Small intestine (tissue), 16 donors: ENCODE results near the gene RNF111. TPM values are rescaled to one million over a fixed set of nuclear protein-coding genes. Genes with fewer than 3 reads are reported as not detected.
A peak's percentile ranks its signal among the peaks of the same experiment; 100 is the strongest.

ENCODE experiments used
- DNase-seq, 2 donors: peaks; one replicate each; pipeline versions ENCODE4 v3.0.0 to v3.0.0-alpha.2; 2013
- FAIRE-seq: peaks from 2 replicates; lab custom pipeline; 2012; peaks lifted over from hg19 to GRCh38; lab: Jason Lieb, UNC
- H3K27ac ChIP-seq, 3 donors: one replicate each; pipeline ENCODE4 v1.5.1; 2013; ENCODE audit warnings: low read length in 2 of 3, mild to moderate bottlenecking in 2 of 3, control low read depth in 1 of 3, inconsistent platforms in 1 of 3, low read depth in 1 of 3, moderate library complexity in 1 of 3
- H3K27me3 ChIP-seq, 3 donors: one replicate each; pipeline ENCODE4 v1.6.1; 2013; ENCODE audit warnings: low read length in 3 of 3, inconsistent platforms in 1 of 3; ENCODE audit not compliant: control insufficient read depth in 3 of 3, insufficient read depth in 3 of 3
- H3K36me3 ChIP-seq, 3 donors: one replicate each; pipeline ENCODE4 v1.6.1; 2013; ENCODE audit warnings: low read length in 3 of 3, inconsistent platforms in 1 of 3, low read depth in 1 of 3, mild to moderate bottlenecking in 1 of 3, moderate library complexity in 1 of 3; ENCODE audit not compliant: control insufficient read depth in 3 of 3, insufficient read depth in 2 of 3
- H3K4me1 ChIP-seq, 3 donors: one replicate each; pipeline ENCODE4 v1.6.1; 2013; ENCODE audit warnings: low read length in 2 of 3, inconsistent platforms in 1 of 3, low read depth in 1 of 3, mild to moderate bottlenecking in 1 of 3, moderate library complexity in 1 of 3; ENCODE audit not compliant: control insufficient read depth in 3 of 3, insufficient read depth in 2 of 3
- H3K4me3 ChIP-seq, 3 donors: one replicate each; pipeline ENCODE4 v1.5.1; 2013; ENCODE audit warnings: low read length in 3 of 3, control low read depth in 1 of 3, inconsistent platforms in 1 of 3, low read depth in 1 of 3, mild to moderate bottlenecking in 1 of 3, moderate library complexity in 1 of 3
- H3K9me3 ChIP-seq, 2 donors: one replicate each; pipeline ENCODE4 v1.6.1; 2013; ENCODE audit warnings: low read depth in 1 of 2, low read length in 1 of 2; ENCODE audit not compliant: control insufficient read depth in 2 of 2, insufficient read depth in 1 of 2
- WGBS, 3 donors: extraction: QIAGEN DNeasy Blood & Tissue Kit; methylation state at CpG; one replicate each; pipeline ENCODE4 v1.1.7; 2013; 5-methylcytosine and 5-hydroxymethylcytosine counted together
- long read RNA-seq, 10 donors: transcript quantifications; one replicate each; lab custom pipeline, GENCODE V29; 2026
- polyA plus RNA-seq, 4 donors: library from polyadenylated mRNA; stranded (reverse) in 3 of 4; unstranded in 1 of 4; fragments of 200-250 nt in 3 of 4; fragments of 120-200 nt in 1 of 4; gene quantifications; one replicate each; pipeline versions ENCODE4 v1.2.1 to v1.2.3, GENCODE V29; 2013
- donor health status: healthy with polysubstance abuse.
- donor health status: control.
- donor health status: control.
- donor health status: Bipolar disorder and iron deficiency.
- donor health status: healthy.

The RNF111 gene
- polyA plus RNA-seq, result 10 to 100 TPM in 2 of 4 donors, 1 to 10 TPM in 2; 7.0 to 28.0 (median 8.8) TPM
- long read RNA-seq, donor 1, result 0 reads
- long read RNA-seq, donor 2, partial matches to known transcripts, result 47 of 48 reads
- long read RNA-seq, donor 2, other reads (novel, unspliced or antisense), result 0 of 48 reads
- long read RNA-seq, donor 3, partial matches to known transcripts, result 137 of 137 reads
- long read RNA-seq, donor 3, other reads (novel, unspliced or antisense), result 0 of 137 reads
- long read RNA-seq, donor 4, result 0 reads
- long read RNA-seq, donor 5, partial matches to known transcripts, result 76 of 76 reads
- long read RNA-seq, donor 5, other reads (novel, unspliced or antisense), result 0 of 76 reads
- long read RNA-seq, donor 6, full-length matches to known transcripts, result 1 of 1 reads
- long read RNA-seq, donor 6, partial matches to known transcripts, result 0 of 1 reads
- long read RNA-seq, donor 6, other reads (novel, unspliced or antisense), result 0 of 1 reads
- long read RNA-seq, donor 7, partial matches to known transcripts, result 262 of 262 reads
- long read RNA-seq, donor 7, other reads (novel, unspliced or antisense), result 0 of 262 reads
- long read RNA-seq, donor 8, result 0 reads
- long read RNA-seq, donor 9, result 0 reads
- long read RNA-seq, donor 10, partial matches to known transcripts, result 119 of 122 reads
- long read RNA-seq, donor 10, other reads (novel, unspliced or antisense), result 0 of 122 reads

DNA sequence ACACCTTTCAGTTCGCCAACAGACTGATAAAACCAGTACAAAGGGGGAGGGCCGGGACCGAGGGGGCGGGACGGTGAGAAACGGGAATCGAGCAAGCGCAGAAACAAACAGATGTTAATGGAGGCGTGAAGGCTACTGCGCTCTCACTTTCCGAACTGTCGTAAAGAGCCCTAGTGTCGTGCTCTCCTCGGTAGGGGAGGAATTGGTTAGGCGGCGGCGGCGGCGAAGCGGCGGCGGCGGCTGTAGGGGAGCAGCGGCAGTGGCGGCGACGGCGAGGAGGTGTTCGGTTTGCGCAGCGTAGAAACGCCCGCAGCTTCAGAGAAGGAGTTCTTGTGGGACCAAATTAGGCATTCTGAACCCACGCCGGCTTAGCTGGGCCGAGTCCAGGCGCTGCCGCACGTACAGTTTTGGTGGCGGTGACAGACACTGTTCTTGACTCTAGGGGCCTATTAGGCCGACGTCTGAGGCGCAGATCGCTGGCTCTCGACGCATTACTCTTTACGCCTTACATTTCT is at the start of gene RNF111:
RNF111 (plus strand) TSS at position 173 of the 515 bp plus-strand sequence. CDS start 43,160 bp downstream, outside the sequence.
- Histone ChIP-seq H3K27me3 (no peaks in the 10 kb centered on the region), H3K4me1 (peaks cover 0 to 2% (median 0%) of the 10 kb centered on the region in 3 donors), H3K9me3 (no peaks in the 10 kb centered on the region), H3K36me3 (peaks cover 0 to 14% (median 0%) of the 10 kb centered on the region in 3 donors), H3K27ac (peak within 1 kb of the TSS; percentile 59 to 99 (median 93)), H3K4me3 (peak within 1 kb of the TSS; percentile 59 to 99 (median 97))
- peak; percentile 95 to 98 for DNase-seq
- no peak for FAIRE-seq
- 0 to 1% (median 0%) methylated on average over 42 to 47 of the region's 47 CpGs for WGBS, 3 donors

DNA sequence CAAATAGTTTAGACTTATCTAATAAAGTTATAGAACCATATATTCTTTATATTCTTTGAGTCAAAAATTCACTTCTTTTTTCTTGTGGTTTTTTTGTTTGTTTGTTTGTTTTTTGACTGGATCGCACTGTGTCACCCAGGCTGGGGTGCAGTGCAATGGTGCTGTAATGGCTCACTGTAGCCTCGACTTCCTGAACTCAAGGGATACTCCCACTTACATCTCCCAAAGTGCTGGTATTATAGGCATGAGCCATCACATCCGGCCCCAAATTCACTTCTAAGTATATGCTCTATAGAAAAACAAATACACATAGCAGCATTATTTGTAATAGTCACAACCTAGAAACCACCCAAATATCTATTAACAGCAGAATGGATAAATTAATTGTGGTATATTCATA is 40.3 kb upstream of the RNF111 start:
- 84 to 93% (median 88%) methylated on average over 3 of the region's 3 CpGs for WGBS, 3 donors
- DNase-seq (no peak), FAIRE-seq (no peak)
- H3K36me3 ChIP-seq, result no peaks in the 10 kb centered on the region
- H3K27me3 ChIP-seq, result no peaks in the 10 kb centered on the region
- no peak overlapping the region for H3K4me3 ChIP-seq
- no peak overlapping the region for H3K27ac ChIP-seq
- H3K4me1 ChIP-seq, result peaks cover 0 to 3% (median 0%) of the 10 kb centered on the region in 3 donors
- H3K9me3 ChIP-seq, result no peaks in the 10 kb centered on the region

DNA sequence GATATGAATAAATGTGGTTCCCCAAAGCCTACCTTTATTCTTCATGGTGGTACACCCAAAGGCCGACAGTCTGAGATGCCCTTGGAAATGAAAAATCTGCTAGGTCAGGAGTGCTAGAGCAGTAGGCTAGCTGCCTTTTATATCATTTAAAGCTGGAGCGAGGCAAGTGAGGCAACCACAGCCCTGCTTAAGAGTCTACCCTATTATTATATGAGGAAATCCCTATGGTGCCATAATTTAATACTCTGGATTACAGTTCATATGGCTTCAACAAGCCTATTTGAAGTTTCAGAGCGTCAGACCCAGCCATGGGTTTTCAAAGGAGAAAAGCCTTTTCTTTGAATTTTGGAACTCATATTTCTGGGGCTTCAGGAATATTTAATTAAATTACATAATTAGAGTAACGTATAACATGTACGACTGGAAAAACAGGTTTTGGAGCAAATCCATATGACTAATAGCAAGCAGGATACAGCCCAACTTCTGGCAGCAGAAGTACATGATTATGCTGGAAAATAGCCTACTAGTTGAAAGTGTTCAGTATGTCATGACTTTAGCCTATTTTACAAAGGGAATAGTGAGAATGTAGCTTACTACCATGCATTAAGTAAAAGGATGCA is 36.0 kb upstream of the RNF111 start:
- FAIRE-seq, result no peak

DNA sequence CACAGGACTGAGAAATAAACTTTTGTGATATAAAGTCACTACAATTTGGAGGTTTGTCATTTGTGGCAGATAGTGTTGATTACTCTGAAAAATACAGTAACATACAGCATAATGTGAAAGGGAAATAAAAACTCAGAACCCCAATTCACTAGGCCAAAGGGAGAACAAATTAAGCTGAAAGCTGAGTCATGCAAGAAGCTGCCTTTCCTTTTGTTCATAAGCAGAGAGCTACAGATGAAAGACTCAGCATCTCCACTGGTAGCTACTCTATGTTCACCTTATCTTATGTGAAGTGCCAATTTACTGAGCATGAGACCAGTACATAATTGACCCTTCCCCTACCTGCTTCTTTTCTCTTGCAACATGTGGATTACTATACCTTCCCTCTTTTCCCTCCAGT is 34.7 kb upstream of the RNF111 start:
- DNase-seq (no peak), FAIRE-seq (no peak)
- Histone ChIP-seq H3K27me3 (no peaks in the 10 kb centered on the region), H3K36me3 (no peaks in the 10 kb centered on the region), H3K9me3 (no peaks in the 10 kb centered on the region), H3K4me1 (peaks cover 0 to 3% (median 0%) of the 10 kb centered on the region in 3 donors), H3K27ac (no peak overlapping the region), H3K4me3 (no peak overlapping the region)

More for the DNA sequence above, 36.0 kb upstream of the RNF111 start:
- Histone ChIP-seq H3K27ac (no peak overlapping the region), H3K27me3 (no peaks in the 10 kb centered on the region), H3K4me1 (peaks cover 0 to 3% (median 0%) of the 10 kb centered on the region in 3 donors), H3K9me3 (no peaks in the 10 kb centered on the region), H3K36me3 (no peaks in the 10 kb centered on the region), H3K4me3 (no peak overlapping the region)
- WGBS, 3 donors, result 55 to 62% (median 60%) methylated on average over 5 of the region's 5 CpGs
- DNase-seq, result peak; percentile 22 to 35

DNA sequence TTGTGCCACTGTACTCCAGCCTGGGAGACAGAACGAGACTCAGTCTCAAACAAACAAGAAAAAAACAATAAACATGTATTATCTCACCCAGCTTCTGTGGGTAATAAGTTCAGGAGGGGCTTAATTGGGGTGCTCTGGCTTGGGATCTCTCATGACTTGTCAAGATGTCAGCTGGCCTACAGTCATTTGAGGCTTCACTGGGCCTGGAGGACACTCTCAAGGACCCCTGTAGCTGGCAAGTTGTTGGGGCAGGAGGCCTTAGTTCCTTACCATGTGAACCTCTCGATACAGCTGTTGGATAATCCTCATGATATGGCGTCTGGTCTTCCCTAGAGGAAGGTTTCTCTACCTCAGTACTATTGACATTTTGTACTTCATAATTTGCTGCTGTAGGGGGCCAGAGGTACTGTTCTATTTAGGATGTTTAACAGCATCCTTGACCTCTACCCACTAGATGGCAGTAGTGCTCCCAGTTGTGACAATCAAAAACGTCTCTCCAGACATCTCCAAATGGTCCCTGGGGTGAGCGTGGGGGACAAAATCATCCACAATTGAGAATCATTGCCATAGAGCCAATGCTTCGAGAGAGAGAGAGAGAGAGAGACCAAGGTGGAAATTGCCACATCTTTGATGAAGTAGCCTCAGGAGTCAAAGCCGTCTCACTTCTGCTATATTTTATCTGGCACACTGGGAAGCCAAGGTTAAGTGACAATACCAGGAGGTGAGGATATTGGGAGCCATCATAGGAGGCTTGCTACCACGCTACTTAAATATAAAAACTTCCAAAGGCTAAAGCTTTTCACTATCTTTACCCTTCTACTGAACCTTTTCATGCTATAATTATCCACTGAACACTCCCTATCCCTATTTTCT is 30.1 kb upstream of the RNF111 start:
- no peaks in the 10 kb centered on the region for H3K36me3 ChIP-seq
- H3K27me3 ChIP-seq, result no peaks in the 10 kb centered on the region
- H3K4me3 ChIP-seq, result no peak overlapping the region
- DNase-seq, result peak; percentile 58 to 59
- H3K4me1 ChIP-seq, result no peaks in the 10 kb centered on the region
- no peak overlapping the region for H3K27ac ChIP-seq
- no peaks in the 10 kb centered on the region for H3K9me3 ChIP-seq
- FAIRE-seq, result no peak
- 24 to 25% (median 25%) methylated on average over 8 of the region's 8 CpGs for WGBS, 3 donors

DNA sequence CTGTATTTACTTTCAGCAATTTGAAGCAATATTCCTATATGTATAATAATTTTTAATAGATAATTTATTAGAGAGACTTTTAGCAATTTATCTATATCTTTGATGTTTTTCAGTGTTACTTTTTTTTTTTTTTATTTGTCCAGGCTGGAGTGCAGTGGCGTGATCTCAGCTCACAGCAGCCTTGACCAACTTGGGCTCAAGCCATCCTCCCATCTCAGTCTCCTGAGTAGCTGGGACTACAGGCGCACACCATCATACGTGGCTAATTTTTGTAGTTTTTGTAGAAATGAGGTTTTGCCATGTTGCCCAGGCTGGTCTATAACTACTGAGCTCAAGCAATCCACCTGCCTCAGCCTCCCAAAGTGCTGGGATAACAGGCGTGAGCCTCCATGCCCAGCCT is 28.7 kb upstream of the RNF111 start:
- WGBS, 3 donors, result 87 to 95% (median 94%) methylated on average over 4 of the region's 4 CpGs
- Histone ChIP-seq H3K36me3 (no peaks in the 10 kb centered on the region), H3K27ac (no peak overlapping the region), H3K9me3 (no peaks in the 10 kb centered on the region), H3K4me3 (no peak overlapping the region), H3K4me1 (no peaks in the 10 kb centered on the region), H3K27me3 (no peaks in the 10 kb centered on the region)
- no peak for FAIRE-seq
- no peak for DNase-seq

DNA sequence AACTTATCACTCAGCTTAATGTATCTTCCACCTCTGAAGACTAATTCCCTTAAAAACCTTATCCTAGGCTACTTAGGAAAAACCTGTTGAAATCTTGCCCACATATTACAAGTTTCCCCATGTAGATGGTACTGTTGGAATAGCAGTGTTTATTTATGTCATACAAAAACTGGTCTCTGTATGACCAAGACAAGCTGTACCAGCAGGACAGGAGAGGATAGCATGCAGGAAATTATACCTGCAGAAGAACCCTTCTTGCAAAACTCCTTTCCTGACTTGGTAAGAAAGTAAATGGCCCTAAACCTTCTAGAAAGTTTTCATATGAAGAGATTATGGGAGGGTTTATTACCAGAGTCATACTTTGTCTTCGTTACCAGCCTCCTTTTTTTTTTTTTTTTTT is 25.3 kb upstream of the RNF111 start:
- no peaks in the 10 kb centered on the region for H3K27me3 ChIP-seq
- no peaks in the 10 kb centered on the region for H3K9me3 ChIP-seq
- WGBS, 3 donors, result 83 to 90% (median 89%) methylated on average over 1 of the region's 1 CpG
- no peaks in the 10 kb centered on the region for H3K36me3 ChIP-seq
- H3K4me3 ChIP-seq, result no peak overlapping the region
- FAIRE-seq, result no peak
- DNase-seq, result no peak
- H3K4me1 ChIP-seq, result no peaks in the 10 kb centered on the region
- H3K27ac ChIP-seq, result no peak overlapping the region
